HG03354 (cell line): ENCODE results near the gene RAB14.
"Not testable (repeated sequence)": the region's sequence is repeated elsewhere in the genome, so short reads cannot be mapped to it uniquely, and the experiment has no call there.

Source experiments
- ATAC-seq: cut with Tn5 transposase; IDR thresholded peaks from one replicate; pipeline ENCODE4 v1.9.1; 2021; ENCODE audit warnings: mild to moderate bottlenecking; ENCODE audit not compliant: unreplicated experiment, poor library complexity, severe bottlenecking

RAB14 gene

DNA sequence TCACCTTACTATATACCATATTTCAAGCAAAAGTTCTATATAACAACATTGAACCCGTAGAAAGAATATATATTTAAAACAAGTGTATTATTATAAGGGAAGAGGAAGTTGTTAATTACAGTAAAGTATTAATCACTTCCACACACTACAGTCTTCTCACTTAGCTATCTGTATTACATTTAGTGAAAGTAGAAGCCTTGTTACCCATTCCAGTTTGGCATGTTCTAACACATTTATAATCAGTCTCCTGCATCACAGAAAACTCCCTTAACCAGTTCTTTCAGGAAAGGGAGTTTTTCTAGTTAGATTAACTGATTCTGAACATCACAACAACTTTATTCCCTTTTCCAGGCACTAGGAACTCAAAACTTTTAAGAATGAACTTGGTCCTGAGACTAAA lies 6.9 kb downstream of the RAB14 start:
- ATAC-seq: no peak

GRCh38 chr9:121192959-121193640 lies 8.6 kb downstream of the RAB14 start:
- ATAC-seq: no peak

DNA sequence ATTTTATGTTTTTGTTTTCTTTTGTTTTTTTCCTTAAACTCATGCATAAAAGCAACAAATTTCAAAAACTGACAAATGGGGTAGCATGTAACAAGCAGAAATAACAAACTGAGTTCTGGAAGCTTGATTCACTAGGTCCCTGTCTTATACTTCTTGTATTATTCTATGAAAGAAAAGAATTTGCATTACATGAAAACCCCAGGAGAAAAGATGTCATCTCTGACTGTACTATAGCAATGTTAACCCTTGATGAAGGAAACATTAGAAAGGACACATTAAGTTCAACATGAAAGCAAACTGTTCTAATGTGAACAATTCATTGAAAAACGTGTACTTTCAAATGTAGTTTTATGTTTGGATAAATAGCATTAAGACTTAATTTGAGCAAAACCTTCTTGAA lies 9.2 kb downstream of the RAB14 start:
- ATAC-seq: no peak

DNA sequence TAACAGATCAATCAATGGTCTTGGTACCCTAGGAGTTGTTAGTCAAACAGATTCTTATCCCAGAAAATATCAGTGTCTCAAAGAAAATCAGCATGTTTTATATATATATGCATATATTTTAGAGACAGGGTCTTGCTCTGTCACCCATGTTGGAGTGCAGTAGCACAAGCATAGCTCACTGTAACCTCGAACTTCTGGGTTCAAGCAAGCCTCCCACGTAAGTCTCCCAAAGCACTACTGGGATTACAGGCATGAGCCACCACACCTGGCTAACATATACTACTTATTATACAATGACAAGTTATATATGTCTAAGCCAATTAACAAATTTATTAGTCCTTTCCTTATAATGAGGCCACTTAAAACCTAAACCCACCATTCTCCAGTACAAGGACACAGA lies 10.4 kb downstream of the RAB14 start:
- ATAC-seq: no peak

GRCh38 chr9:121189660-121190059 lies 12.0 kb downstream of the RAB14 start:
- no peak for ATAC-seq

DNA sequence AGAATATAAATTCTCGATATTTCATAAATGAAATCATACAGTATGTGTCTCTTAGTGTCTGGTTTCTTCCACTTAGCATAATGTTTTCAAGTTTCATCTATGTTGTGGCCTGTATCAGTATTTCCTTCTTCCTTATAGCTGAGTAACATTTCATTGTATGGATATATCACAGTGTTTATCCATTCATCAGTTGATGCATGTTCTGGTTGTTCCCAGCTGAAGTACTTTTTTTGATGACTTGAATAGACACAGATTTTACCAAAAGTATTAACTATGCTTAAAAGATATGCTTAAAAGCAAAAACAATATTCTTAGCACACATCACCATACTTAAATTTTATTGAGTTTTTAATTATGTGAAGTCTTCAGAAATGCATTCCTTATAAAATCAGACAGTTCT lies 12.7 kb downstream of the RAB14 start:
- no peak for ATAC-seq

DNA sequence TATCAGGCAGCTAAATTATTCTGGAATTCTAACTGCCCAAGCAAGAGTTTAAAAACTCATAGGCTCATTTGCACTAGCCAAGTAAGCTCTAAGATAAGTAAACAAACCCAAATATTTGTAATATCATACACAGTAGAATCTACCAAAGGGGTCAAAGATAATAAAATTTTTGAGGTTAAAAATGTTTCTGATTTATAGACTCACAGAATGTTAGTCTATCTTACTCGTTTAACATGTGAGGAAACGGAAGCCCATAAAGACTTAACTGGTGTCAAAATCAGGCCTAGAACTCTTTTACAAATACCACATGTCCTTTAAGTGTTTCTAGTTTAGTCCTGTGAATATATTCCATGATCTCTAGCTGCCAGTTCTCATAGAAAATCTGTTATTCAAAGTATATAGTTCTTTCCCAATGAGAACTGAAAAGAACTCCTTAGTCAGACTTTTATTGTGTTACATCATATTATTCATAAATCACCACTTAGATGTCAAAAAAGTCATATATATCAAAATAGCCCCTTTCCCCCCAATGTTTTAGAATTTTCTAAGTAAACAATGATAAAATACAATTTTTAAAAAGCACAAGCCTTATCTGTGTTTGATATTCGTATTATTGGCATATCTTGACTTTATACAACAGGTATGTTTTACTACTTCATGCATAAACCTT lies 13.9 kb downstream of the RAB14 start:
- ATAC-seq: no peak

DNA sequence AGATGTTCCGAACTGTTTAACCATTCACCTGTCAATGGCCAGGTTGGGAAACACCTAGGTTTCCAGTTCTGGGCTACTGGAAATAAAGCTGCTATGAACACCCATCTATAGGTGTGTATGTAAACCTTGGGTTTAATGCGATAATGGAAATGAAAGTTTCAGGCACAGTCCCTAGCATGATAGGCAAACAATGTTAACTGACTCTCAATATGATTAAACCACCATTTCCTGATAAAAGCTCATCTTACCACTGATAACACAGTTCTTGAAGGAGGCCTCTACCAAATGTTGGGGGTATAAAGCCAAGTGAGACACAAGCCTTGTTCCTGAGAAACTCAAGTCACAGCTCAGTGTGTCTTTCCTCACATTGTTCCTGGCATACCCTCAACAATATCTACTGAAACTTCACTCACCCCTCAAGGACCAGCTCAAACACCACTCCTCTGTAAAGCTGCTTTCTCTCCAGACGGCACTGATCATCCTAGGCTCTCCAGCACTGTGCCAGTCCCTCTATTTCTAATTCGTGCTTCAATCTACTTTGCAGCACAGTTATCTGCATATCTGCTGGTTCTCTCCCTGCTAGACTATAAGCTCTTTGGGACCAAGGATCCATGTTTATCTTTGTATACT lies 15.8 kb downstream of the RAB14 start:
- no peak for ATAC-seq

DNA sequence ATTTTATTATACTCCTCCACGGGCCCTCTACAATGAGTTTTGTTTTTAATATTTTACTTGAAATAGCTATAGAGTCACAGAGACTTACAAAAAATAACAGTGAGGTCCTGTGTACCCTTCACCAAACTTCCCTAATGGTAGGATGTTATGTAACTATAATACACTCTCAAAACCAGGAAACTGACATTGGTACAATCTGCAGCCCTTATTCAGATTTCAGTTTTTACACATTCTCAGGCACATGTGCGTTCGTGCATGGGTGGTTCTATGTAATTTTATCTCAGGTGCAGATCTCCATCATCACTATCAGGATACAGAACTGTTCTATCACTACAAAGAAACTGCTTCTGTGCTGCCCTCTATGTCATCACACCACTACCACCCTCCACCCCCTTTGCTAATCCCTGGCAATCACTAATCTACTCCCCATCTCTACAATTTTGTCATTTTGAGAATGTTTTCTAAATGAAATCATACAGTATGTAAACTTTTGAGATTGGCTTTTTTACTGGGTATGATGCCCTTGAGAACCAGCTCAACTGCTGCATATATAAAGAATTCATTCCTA lies 16.4 kb downstream of the RAB14 start:
- no peak for ATAC-seq

DNA sequence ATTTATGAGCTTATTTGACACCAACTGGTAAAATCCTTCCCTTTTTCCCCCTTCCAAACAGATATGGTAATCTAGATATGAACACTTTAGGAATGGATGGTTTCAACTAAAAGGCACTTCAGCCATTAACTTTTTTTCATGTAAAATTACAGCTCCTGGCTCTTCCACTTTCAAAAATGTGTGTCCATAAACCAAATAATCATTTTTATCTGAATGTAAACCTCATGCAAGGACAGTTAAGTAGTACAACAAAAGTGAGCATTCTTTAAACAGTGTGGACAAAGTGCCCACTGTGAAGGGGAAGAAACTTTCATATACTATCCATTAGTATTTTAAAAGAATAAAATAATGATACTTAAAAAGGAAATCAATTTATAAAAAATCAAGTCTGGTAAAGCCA lies 17.2 kb downstream of the RAB14 start:
- ATAC-seq: no peak

DNA sequence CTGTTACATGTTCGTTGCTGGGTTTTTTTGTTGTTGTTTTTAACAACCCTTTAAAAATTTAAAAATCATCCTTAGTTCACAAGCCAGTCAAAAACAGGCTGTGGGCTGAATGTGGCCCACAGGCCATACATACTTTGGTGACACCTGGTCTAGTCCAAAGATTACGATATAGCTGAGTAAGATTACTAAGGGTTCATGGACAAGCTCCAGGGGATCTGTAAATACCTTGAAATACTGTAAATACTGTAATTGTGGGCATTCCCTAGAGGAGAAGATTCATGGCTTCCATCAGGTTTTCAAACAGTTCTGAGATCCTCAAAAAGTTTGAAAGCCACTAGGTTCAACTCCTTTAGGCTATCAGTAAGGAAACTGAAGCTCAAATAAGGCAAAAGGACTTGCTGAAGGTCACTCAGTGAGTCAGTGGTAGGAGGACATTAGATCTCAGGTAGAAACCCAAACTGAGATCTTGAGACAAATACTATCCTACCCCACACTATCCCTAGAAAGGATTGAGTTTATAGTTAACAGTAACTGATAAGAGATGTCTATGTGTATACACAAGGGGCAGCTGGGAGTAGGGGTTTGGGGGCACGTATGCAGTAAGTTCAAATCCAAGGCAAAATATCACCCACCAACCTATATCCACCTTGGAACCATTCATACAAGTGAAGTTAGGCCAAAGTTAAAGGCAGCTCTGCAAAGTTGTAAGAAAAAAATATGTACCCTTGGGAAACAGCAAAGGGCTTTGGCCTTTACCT lies 17.8 kb downstream of the RAB14 start:
- no peak for ATAC-seq

- no peak for ATAC-seq
These were observed 18.7 kb downstream of the RAB14 start for GRCh38 chr9:121182989-121183388.

- ATAC-seq: no peak
These were observed 19.4 kb downstream of the RAB14 start for GRCh38 chr9:121182101-121182836.

GRCh38 chr9:121179930-121180681 lies 21.6 kb downstream of the RAB14 start:
- no peak for ATAC-seq

- ATAC-seq: not testable (repeated sequence)
These were observed 22.3 kb downstream of the RAB14 start for GRCh38 chr9:121179373-121179721.

DNA sequence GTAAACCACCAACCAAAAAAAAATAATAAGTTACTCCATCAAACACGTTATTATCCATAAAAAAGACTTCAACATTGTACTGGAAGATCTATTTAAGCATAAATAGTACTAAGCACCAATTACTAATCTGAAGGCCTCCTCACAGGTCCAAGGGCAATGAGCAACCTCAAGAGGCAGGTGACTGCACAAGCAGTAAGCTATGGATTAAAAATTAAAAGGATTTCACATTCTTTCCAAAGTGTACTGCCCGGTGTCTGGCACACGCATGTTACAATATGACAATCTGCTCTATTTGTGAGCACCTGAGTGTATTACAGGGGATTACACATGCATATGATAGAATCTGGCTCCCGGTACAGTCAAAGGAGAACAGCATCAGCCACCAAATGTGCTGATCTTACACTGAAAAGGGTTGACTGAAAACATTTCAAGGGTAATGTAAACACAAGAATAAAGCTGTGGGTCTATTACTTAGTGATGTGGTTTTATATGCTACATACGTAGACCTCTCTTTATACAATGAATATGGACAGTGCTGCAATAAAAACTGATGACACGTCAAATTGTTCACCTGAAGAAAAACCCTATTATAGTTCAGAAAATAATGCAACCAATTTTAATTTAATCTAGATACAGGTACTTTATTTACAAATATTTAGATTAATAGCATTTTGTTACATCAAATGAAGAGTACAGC lies 22.8 kb downstream of the RAB14 start:
- ATAC-seq: no peak

GRCh38 chr9:121173501-121173900 lies 28.2 kb downstream of the RAB14 start:
- ATAC-seq: no peak

GRCh38 chr9:121172726-121173487 lies 28.8 kb downstream of the RAB14 start:
- no peak for ATAC-seq
